Measurements from ENCODE around the gene SF3A1. TPM values are rescaled to one million over a fixed set of nuclear protein-coding genes. Genes with fewer than 3 reads are reported as not detected.

The SF3A1 gene
- total and polyA plus RNA-seq, 4 donors, result 15.8 to 157 (median 45.1) TPM

DNA sequence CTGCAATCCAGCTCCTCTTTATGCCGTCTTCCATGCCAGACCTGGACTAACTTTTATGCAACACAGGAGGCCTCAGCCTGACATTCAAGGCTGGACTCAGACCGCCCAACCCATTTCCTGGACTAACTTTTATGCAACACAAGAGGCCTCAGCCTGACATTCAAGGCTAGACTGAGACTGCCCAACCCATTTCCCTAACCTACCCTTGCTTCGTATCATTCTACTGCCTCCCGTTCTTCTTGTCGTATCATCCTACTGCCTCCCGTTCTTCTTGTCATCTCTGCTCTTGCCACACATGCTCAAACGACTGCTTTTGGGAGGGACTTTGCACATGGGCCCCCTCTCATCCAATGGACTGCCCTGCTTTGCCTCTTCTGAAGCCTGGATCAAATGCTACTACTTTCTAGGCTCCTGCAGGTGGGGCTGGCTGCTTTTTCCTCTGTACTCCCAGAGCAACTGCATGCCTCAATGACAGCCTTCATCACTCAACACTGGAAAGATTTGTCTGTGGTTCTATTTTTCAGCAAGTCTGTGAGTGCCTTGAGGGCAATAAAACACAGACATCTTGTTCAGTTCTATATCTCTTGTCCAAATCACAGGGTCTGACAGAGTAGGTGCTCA lies 37.8 kb downstream of the SF3A1 start:
- ATAC-seq (ENCODE audit: insufficient read depth, low FRiP score), result no peak
- Histone ChIP-seq H3K27me3 (ENCODE audit: control insufficient read depth in 3 of 3, insufficient read depth in 3 of 3, low read length in 2 of 3) (no peaks in the 10 kb centered on the region), H3K9me3 (ENCODE audit: control insufficient read depth in 4 of 4, insufficient read depth in 3 of 4, low read length in 3 of 4) (no peaks in the 10 kb centered on the region), H3K9ac (ENCODE audit: insufficient read depth in 1 of 2, low read length in 2 of 2) (no peak overlapping the region), H3K4me3 (no peak overlapping the region), H3K27ac (ENCODE audit: low read depth in 1 of 2, low read length in 1 of 2) (peak overlapping the region in 1 of 2 donors; percentile 43), H3K36me3 (ENCODE audit: control insufficient read depth in 4 of 4, insufficient read depth in 4 of 4, low read length in 4 of 4) (peaks cover 0 to 5% (median 0%) of the 10 kb centered on the region in 4 donors), H3K4me1 (ENCODE audit: control insufficient read depth in 5 of 5, insufficient read depth in 5 of 5, low read length in 5 of 5) (peaks cover 0 to 53% (median 0%) of the 10 kb centered on the region in 5 donors)
- 32 to 59% methylated on average over 7 of the region's 7 CpGs for WGBS, 2 donors
- TF ChIP-seq, protein P1, sequence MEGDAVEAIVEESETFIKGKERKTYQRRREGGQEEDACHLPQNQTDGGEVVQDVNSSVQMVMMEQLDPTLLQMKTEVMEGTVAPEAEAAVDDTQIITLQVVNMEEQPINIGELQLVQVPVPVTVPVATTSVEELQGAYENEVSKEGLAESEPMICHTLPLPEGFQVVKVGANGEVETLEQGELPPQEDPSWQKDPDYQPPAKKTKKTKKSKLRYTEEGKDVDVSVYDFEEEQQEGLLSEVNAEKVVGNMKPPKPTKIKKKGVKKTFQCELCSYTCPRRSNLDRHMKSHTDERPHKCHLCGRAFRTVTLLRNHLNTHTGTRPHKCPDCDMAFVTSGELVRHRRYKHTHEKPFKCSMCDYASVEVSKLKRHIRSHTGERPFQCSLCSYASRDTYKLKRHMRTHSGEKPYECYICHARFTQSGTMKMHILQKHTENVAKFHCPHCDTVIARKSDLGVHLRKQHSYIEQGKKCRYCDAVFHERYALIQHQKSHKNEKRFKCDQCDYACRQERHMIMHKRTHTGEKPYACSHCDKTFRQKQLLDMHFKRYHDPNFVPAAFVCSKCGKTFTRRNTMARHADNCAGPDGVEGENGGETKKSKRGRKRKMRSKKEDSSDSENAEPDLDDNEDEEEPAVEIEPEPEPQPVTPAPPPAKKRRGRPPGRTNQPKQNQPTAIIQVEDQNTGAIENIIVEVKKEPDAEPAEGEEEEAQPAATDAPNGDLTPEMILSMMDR (IDR thresholded peaks at IDR 0.05; ENCODE audit: control extremely low read depth, extremely low read depth), result no peak
- DNase-seq, result no peak

DNA sequence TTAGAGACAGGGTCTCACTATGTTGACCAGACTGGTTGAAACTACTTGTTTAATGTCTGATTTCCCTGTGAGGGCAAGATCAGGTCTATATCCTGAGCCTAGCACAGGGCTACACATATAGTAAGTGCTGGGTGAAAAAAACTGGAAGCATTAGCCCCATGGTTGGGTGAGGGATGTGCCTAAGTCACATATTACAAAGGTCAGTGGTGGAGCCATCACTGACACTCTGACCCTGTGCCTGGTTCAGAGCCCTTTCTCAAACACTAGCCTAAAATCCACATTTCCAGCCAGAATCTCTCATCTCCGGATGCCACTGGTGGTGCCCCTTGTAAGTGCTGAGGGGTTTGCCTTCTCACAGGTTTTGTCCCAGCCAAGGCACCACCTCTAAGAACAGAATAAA lies 38.9 kb downstream of the SF3A1 start:
- 89 to 100% methylated on average over 1 of the region's 1 CpG for WGBS, 2 donors
- no peaks in the 10 kb centered on the region for H3K27me3 ChIP-seq (ENCODE audit: control insufficient read depth in 3 of 3, insufficient read depth in 3 of 3, low read length in 2 of 3)
- DNase-seq (no peak), ATAC-seq (ENCODE audit: insufficient read depth, low FRiP score) (no peak)
- H3K27ac ChIP-seq (ENCODE audit: low read depth in 1 of 2, low read length in 1 of 2), result peak overlapping the region in 1 of 2 donors; percentile 43
- H3K4me1 ChIP-seq (ENCODE audit: control insufficient read depth in 5 of 5, insufficient read depth in 5 of 5, low read length in 5 of 5), result peaks cover 0 to 52% (median 0%) of the 10 kb centered on the region in 5 donors
- TF ChIP-seq, protein P1 (IDR thresholded peaks at IDR 0.05; ENCODE audit: control extremely low read depth, extremely low read depth), result no peak
- H3K36me3 ChIP-seq (ENCODE audit: control insufficient read depth in 4 of 4, insufficient read depth in 4 of 4, low read length in 4 of 4), result peaks cover 0 to 7% (median 0%) of the 10 kb centered on the region in 4 donors
- no peaks in the 10 kb centered on the region for H3K9me3 ChIP-seq (ENCODE audit: control insufficient read depth in 4 of 4, insufficient read depth in 3 of 4, low read length in 3 of 4)
- H3K4me3 ChIP-seq, result no peak overlapping the region
- no peak overlapping the region for H3K9ac ChIP-seq (ENCODE audit: insufficient read depth in 1 of 2, low read length in 2 of 2)

DNA sequence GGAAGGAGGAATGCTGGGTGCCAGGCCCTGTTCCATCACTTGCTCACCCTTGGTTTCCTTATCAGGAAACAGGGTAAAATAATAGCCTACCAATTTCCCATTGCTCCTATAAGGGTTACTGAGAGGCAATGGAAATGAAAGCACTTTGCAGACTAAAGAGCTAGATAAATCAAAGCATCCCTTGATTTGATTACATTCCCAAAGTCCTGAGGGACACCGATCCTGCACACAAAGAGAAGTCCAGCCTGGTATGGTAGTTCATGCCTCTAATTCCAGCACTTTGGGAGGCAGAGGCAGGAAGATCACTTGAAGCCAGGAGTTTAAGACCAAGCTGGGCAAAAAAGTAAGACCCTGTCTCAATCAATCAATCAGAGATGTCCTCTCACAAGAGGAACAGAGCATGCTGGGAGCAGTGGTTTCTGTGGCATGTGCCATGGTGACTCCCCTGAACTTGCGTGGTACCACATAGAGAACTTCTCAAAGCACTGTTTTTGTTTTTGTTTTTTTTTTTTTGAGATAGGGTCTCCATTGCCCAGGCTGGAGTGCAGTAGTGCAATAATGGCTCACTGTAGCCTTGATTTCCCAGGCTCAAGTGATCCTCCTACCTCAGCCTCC lies 40.6 kb downstream of the SF3A1 start:
- Histone ChIP-seq H3K9me3 (ENCODE audit: control insufficient read depth in 4 of 4, insufficient read depth in 3 of 4, low read length in 3 of 4) (no peaks in the 10 kb centered on the region), H3K36me3 (ENCODE audit: control insufficient read depth in 4 of 4, insufficient read depth in 4 of 4, low read length in 4 of 4) (peaks cover 0 to 9% (median 0%) of the 10 kb centered on the region in 4 donors), H3K27ac (ENCODE audit: low read depth in 1 of 2, low read length in 1 of 2) (peak overlapping the region in 1 of 2 donors; percentile 52), H3K9ac (ENCODE audit: insufficient read depth in 1 of 2, low read length in 2 of 2) (no peak overlapping the region), H3K4me1 (ENCODE audit: control insufficient read depth in 5 of 5, insufficient read depth in 5 of 5, low read length in 5 of 5) (peaks cover 1 to 58% (median 6%) of the 10 kb centered on the region in 5 donors), H3K27me3 (ENCODE audit: control insufficient read depth in 3 of 3, insufficient read depth in 3 of 3, low read length in 2 of 3) (no peaks in the 10 kb centered on the region), H3K4me3 (no peak overlapping the region)
- no peak for ATAC-seq (ENCODE audit: insufficient read depth, low FRiP score)
- 73 to 76% methylated on average over 2 of the region's 2 CpGs for WGBS, 2 donors
- TF ChIP-seq, protein P1 (IDR thresholded peaks at IDR 0.05; ENCODE audit: control extremely low read depth, extremely low read depth), result no peak
- DNase-seq, result no peak
